ENCODE results near the gene RNU4-1.
"Not testable (repeated sequence)": the region's sequence is repeated elsewhere in the genome, so short reads cannot be mapped to it uniquely, and the experiment has no call there.

The RNU4-1 gene

DNA sequence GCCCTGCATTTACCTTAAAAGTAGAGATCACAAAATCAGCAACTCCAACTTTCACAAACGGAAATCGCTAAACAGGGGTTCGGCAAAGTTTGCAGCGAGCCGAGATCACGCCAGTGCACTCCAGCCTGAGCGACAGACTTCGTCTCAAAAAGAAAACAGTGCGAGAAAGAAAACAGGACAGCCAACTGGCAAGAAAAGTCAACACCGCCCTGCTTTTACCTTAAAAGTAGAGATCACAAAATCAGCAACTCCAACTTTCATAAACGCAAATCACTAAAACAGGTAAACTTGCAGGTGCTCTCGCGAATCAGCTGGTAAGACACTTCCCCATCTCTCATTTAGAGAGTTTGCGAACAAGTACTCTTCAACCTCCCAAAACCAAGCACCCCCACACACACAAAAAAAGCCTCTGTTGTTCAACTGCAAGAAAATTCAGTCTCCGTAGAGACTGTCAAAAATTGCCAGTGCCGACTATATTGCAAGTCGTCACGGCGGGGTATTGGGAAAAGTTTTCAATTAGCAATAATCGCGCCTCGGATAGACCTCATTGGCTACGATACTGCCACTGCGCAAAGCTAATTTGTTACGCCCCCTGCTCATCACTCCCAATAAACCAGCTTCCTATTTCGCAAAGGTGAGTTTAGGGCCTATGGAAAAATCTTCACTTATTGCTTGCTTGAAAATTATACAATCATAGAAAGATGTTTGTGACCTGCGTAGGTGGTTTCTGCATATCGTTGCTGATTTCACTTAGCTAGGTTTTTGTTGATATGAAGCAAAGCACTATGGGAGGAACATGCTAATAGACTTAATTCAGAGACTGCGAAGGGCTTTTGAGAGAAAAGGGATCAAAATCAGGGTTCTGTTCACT is at the start of gene RNU4-1:
TSS of gene RNU4-1 (minus strand) at position 577 of the 871 bp plus-strand sequence.
- peak; percentile 42 to 78 for DNase-seq

DNA sequence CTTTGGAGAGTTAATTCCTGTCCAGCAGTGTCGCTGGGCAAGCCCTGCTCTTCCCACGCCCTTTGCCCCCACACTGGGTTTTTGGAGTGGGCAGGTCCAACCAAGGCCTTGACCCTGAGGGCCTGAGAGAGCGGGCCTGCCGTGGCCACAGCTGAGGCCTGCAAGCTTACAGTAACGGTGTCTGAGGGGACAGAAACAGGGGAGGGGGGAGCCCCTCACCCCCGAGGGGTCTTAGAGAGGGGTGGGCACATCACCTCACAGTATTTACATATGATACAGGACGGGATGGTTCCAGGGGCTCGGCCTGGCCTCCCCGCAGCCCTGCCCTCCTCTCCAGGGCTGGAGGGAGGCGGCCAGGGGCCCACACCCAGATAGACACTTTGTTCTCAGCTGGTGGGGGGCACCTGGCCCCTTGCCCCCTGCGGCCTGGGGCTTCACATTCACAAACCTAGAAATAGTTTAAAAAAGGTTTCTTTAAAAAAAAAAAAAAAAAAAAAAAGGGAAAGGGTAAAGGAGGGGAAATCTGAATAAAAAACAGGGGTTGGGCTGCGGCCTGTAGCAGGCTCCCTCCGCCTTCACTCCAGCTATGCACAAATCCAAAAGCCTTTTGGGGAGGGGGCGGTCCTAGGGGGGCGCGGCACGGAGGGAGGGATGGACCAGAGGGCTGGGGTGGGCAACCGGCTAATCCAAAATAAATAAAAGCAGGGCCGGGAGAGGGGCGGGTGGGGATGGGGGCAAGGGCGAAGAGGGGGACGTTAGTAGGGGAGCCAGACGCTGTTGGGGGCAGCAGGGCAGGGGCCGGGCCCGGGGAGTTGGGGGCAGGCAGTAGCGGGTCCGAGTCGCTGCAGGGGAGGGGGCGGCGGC is 49.4 kb upstream of the RNU4-1 start:
- DNase-seq: no peak

DNA sequence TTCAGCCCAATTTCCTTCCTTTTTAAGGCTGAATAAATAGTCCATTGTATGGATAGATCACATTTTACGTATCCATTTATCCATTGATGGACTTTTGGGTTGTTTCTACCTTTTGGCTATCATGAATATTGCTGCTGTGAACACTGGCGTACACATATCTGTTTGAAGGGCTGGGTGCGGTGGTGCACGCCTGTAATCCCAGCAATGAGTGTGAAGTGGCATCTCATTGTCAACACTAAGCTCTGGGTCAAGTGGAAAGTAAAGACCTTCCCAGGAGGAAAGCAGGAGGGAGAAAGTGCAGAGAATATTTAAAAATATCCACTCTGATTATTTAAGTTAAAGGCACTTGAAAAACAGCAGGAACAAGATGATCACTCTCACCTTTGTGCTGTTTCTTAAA is 46.2 kb upstream of the RNU4-1 start:
- no peak for DNase-seq

DNA sequence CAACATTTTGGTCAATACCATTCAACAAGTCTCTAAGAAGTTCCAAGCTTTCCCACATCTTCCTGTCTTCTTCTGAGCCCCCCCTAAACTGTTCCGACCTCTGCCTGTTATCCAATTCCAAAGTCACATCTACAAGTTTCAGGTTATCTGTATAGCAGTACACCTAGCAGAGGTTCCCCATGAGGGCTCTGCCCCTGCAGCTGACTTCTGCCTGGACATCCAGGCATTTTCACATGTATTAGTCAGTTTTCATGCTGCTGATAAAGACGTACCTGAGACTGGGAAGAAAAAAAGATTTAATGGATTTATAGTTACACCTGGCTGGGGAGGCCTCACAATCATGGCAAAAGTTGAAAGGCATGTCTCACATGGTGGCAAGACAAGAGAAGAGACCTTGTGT is 44.7 kb upstream of the RNU4-1 start:
- DNase-seq: no peak

DNA sequence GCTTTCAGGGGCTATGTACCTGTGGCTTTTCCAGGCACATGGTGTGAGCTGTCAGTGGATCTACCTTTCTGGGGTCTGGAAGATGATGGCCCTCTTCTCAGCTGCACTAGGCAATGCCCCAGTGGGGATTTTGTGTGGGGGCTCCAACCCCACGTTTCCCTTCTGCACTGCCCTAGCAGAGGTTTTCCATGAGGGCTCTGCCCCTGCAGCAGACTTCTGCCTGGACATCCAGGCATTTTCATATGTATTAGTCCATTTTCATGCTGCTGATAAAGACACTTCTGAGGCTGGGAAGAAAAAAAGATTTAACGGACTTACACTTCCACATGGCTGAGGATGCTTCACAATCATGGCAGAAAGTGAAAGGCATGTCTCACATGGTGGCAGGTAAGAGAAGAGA is 43.4 kb upstream of the RNU4-1 start:
- DNase-seq: not testable (repeated sequence)

DNA sequence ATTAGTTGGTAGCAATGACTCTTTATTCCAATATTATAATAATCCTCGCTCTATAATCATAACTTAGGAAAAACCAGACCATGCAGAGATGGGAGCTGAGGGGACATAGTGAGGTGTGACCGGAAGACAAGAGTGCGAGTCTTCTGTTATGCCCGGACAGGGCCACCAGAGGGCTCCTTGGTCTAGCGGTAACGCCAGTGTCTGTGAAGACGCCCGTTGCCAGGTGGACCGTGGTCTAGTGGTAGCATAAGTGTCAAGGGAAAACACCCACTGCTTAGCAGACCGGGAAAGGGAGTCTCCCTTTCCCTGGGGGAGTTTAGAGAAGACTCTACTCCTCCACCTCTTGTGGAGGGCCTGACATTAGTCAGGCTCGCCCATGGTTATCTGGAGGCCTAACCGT is 42.4 kb upstream of the RNU4-1 start:
- DNase-seq: not testable (repeated sequence)

DNA sequence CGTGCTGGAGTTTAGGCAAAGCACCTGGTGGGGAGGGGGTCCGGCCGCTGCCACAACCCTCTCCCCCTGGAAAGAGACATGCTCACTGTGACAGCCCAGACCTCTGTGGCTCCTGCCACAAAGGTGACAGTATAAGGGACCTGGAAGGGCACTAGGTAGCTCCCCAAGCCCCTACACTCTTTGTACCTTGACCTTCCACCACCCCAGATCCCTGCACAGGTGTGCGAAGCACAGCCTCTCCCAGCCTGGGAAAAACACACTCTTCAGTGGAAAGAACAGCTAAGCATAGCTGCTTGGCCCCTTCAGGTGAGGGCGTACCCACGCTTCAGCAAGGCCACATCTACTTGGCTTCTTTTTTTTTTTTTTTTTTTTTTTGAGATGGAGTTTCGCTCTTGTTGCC is 39.5 kb upstream of the RNU4-1 start:
- no peak for DNase-seq

DNA sequence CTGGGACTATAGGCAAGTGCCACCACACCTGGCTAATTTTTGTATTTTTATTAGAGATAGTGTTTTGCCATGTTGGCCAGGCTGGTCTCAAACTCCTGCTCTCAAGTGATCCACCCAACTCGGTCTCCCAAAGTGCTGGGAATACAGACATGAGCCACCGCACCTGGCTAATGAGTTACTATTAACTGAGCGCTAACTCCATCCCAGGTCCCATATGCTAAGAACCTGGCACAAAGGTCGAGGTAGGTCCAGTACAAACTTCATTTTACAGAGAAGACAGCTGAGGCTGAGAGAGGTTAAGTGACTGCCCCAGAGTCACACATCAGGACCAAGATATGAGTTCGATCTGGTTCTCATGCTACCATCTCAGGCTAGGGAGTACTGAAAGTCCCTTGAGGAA is 39.0 kb upstream of the RNU4-1 start:
- DNase-seq: no peak

DNA sequence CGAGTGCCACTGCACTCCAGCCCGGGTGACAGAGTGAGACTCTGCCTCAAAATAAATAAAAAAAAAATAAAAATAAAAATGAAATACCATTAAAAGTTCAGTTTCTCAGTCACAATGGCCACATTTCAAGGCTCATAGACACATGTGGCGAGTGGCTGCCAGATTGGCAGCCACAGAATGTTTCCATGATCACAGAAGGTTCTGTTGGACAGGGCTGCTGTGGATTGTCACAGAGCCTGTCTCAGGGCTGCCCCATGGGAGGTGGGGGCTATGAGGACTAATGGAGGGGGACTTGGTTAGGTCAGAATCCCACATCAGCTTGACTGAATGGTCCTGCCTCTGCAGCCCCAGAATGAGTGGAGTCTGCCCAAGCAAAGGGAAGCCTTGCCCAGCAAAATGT is 38.4 kb upstream of the RNU4-1 start:
- DNase-seq: no peak

DNA sequence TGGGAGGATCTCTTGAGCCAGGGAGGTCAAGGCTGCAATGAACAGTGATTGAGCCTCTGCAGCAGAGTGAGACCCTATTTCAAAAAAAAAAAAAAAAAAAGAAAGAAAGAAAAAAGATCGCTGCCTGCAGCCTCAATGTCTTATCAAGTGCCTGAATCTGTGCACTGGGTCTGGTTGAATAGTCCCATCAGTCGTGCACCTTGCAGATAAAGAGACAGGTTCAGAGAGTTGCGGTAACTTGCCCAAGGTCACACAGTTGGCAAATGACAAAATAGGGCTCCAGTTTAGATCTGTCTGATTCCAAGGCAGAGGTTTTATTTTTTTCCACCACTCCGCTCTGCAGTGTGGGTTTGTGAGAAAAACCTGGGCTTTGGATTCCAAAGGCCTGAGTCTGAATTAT is 35.2 kb upstream of the RNU4-1 start:
- no peak for DNase-seq

DNA sequence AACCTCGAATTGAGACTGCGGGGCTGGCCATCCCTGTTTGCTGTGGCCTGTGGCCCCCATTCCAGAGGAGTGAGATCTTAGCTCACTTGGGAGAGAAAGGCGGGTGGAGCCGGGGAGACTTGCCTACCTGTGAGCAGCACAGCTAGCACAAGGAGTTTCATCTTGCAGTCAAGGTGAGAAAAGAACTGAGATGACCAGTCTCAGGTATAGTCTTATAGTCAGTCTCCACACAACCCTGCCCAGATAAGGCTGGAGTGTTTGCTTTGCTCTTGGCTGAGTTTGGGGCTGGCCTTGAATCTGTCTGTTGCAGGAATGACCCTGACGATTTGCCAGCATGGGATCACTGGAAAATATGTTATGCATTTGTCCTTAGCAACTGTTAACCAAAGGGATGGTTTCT is 34.6 kb upstream of the RNU4-1 start, which contains the start of gene PLA2G1B:
TSS of gene PLA2G1B (minus strand) at position 187 of the 400 bp plus-strand sequence. CDS start at position 161, 26 bp downstream.
- DNase-seq: no peak

DNA sequence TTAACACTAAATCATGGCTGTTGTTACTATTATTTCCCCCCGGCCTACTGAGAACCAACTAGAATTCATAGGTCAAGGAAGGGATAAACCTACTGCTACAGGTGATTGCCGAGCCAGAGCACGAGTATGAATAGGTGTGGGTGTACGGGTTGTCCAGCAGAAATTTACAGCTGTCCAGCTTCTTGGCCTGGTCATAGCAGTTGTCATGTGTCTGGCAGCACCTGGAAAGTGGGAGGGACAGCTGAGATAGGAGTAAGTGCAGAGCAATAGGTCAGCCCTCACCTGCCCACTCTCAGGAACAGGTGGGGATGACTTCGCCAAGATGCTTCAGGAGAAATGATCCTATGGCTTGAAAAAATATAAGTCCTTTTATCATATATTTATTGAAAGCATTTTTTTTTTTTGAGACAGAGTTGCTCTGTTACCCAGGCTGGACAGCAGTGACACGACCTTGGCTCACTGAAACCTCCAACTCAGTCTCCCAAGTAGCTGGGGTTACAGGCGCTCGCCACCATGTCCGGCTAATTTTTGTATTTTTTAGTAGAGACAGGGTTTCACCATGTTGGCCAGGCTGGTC is 31.9 kb upstream of the RNU4-1 start:
- no peak for DNase-seq

DNA sequence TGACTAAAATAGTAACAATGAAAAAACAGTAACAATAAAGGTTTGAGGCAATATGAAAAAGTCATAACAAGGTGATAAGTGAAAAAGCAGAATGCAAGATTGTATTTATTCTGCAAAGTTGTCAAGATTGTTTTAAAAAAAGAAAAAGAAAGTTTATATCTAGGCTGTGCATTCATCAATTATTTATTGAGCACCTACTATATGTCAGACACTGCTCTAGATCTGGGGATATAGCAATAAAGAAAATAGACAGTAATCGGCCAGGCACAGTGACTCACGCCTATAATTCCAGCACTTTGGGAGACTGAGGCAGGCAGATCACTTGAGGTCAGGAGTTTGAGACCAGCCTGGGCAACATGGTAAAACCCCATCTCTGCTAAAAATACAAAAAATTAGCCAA is 30.7 kb upstream of the RNU4-1 start:
- DNase-seq: no peak

DNA sequence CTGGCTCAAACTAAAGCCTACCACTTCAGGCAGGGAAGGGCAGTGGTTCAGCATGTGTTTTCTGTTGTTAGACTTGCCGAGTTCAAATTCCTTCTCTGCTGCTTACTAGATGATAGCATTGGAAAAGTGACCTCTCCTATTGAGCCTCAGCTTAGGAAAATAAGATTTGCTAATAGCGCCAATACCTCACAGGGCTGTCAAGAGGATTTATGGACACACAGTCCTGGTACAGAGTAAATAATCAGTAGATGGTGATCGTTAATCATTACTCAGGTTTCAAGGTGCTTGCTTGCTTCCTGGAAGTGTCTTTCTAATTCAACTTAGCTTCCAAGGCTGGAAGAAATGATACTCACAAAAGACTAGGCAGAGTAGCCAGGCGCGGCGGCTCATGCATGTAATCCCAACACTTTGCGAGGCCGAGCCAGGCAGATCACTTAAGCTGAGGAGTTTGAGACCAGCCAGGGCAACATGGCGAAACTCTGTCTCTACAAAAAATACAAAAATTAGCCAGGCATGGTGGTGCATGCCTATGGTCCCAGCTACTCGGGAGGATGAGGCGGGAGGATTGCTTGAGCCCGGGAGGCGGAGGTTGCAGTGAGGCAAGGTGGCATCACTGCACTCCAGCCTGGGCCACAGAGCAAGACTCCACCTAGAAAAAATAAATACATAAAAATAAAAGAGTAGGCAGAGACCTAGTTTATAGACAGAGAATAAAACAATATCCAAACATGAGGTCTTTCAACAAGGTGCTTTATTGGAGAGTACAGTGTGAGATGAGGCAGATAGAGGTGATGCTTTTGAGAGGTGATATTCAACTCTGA is 28.6 kb upstream of the RNU4-1 start:
- no peak for DNase-seq

DNA sequence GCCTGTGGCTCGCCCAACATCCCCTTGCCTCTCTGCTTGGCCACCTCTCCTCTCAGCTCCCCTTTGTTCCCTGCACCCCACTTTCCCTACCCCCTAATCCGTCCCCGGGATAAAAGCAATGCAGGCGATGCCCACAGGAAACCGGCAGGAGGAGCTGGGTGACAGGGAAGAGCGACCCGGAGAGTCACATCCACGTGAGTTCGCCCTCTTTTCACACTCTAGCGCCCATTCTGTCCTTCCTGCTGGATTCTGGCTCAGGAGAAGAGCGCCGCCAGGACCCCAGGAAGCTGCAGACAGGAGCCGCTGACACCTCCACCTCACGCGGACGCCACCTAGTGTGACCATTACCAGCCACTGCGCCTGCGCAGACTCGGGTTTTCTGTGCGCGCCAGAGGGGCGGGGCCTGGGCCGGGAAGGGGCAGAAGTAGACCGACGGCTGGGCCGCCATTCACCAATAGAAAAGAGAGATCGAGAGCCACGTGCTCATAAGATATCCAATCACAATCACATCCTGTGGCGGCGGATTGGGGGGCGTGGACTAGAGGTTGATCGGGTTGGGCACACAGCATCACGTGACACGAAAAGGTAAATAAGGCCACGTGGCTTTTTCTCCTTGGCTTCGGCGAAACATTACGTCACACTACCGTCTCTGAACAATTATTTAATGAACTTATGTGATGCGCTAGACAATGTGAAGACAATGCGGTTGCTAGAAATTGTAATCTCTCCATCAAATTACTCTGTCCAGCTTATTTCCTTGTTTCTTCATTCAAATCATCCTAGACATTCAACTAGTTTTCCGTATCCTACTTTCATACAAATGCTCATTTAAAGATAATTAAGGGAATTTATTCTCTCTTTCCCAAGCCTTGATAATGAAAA is 24.4 kb upstream of the RNU4-1 start:
- peak; percentile 90 to 99 for DNase-seq

DNA sequence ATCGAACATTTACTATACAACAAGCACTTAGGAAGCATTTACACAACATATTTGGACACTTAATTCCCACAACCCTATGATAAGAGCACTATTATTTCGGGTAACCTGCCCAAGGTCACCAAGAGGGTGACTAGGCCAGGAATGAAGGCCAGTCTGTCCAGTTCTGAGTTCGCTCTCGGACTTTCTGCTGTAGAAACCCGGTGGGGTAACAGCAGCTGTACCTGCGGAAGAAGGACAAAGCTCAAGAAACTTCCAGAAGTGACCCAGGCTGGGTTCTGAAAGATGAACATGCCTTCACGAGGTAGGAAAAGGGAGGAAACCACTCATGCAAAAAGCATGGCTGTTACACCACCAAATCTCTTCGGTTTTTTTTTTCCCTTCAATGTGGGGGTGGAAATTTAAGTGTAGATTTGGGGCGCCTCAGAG is 23.8 kb upstream of the RNU4-1 start:
- DNase-seq: no peak

DNA sequence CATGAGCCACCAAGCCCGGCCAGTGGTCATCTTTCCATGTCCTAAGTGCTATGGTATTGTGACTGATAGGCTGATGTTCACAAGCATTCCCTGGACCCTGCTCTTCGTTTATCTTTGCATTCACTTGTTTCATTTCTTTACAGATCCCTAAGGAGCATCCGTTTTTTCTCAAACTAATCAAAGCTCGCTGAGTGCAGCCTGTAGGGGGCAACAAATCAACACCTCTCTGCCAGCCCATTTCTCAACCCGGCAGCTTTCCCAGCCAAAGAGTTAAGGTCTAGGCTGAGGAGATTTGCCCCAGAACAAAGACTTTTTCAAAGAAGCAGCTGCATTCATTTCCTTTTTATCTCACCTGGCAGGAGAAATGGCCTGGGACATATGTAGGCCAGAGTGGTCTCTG is 21.2 kb upstream of the RNU4-1 start:
- no peak for DNase-seq

DNA sequence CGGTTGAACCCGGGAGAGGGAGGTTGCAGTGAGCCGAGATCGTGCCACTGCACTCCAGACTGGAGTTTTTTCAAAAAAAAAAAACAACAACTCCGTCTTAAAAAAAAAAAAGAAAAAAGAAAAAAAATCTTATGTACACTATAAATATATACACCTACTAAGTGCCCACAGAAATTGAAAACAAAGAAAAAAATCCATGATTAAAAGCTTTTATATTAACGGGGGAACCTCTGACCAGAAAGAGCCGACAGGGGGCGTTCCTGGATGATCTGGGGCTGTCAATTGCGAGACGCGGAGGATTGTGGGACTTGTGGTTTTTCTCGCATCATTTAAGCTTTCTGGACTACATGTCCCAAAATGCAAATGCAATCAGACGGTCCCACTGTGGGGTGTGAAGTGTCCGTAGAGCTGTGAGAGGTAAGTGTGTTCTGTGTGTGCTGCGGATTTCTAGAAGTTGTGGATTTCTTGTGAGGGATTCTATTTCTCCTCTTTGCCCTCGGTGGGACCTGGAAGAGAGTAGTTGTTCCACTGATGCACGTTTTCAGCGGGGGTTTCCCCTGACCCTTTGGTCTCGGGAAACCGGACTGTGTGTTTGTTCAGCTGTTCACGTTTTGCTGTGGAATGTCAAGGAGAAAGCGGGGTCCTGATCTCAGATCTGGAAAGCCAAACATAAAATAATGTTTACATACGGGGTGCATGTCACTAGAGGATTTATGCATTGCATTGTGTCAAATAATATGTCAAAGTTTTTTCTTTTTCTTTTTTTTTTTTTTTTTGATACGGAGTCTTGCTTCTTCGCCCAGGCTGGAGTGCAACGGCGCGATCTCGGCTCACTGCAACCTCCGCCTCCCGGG is 9.2 kb upstream of the RNU4-1 start, which contains the start of gene SIRT4:
TSS of gene SIRT4 (plus strand) at position 360 of the 854 bp plus-strand sequence. CDS start 1,241 bp downstream, outside the sequence.
- DNase-seq: peak; percentile 53 to 89

DNA sequence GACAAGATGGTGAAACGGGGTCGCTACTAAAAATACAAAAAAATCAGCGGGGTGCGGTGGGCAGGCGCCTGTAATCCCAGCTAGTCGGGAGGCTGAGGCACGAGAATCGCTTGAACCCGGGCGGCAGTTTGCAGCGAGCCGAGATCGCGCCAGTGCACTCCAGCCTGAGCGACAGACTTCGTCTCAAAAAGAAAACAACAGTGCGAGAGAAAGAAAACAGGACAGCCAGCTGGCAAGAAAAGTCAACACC is 701 bp downstream of the RNU4-1 start:
- no peak for DNase-seq

DNA sequence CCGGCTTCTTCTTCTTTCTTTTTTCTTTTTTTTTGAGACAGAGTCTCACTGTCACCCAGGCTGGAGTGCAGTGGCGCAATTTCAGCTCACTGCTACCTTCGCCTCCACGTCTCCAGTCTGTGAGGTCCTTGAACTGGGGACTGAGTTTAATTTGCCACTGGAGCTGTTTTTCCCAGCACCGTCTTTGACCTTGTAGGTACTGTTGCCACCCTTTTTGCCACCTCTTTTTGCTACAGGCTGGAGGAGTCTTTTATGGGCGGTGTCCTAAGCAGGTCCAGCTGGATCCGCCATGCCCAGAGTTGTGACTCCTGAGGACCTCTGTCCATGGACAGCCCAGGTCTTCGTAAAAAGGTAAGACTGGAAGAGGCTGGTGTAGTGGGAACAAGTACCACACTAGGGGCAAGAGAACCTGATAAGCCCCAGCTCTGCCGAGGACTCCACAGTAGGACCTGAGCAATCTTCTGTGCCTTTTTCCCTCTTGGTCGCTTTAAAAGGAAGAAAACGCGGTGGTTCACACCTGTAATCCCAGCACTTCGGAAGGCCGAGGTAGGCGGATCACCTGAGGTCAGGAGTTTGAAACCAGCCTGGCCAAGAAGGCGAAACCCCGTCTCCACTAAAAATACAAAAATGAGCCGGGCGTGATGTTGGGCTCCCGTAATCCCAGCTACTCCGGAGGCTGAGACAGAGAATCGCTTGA is 2.3 kb downstream of the RNU4-1 start:
- peak in 1 of 2 donors; percentile 13 for DNase-seq
